Activated CD4-positive, alpha-beta memory T cell treated with anti-CD3 and anti-CD28 coated beads for 36 hours (primary cell): ENCODE data around the gene TET3. TPM values are rescaled to one million over a fixed set of nuclear protein-coding genes. Genes with fewer than 3 reads are reported as not detected.

Source experiments
- CTCF ChIA-PET: fragments of 350-600 bp; sonication (Branson Sonifier 250); formaldehyde crosslinking; loops from one replicate; lab custom pipeline; 2021; ENCODE audit warnings: antibody characterized with exemption, inconsistent platforms; lab: Charles Lee
- POLR2A ChIA-PET: fragments of 350-600 bp; sonication (Branson Sonifier 250); formaldehyde crosslinking; loops from one replicate; lab custom pipeline; 2021; ENCODE audit warnings: antibody characterized with exemption; lab: Charles Lee
- DNase-seq: peaks from one replicate; pipeline ENCODE4 v3.0.0-alpha.2; 2020
- H3K27ac Mint-ChIP-seq: one replicate; pipeline ENCODE4 v1.8.0; 2021; ENCODE audit warnings: mixed read lengths
- H3K27me3 Mint-ChIP-seq: one replicate; pipeline ENCODE4 v1.8.0; 2021; ENCODE audit warnings: mixed read lengths
- H3K36me3 Mint-ChIP-seq: one replicate; pipeline ENCODE4 v1.8.0; 2021; ENCODE audit warnings: mixed read lengths
- H3K4me1 Mint-ChIP-seq: one replicate; pipeline ENCODE4 v1.8.0; 2021; ENCODE audit warnings: low read depth, mixed read lengths
- H3K4me3 Mint-ChIP-seq: one replicate; pipeline ENCODE4 v1.8.0; 2021; ENCODE audit warnings: mild to moderate bottlenecking, mixed read lengths
- H3K9me3 Mint-ChIP-seq: one replicate; pipeline ENCODE4 v1.8.0; 2021; ENCODE audit warnings: mixed read lengths
- intact Hi-C: fragments of 100-400 bp; cut with micrococcal nuclease; formaldehyde crosslinking; loops from one replicate; pipeline ENCODE4 v1.15.1; 2023
- total RNA-seq, 2 experiments: library from RNA; stranded (reverse); gene quantifications; one replicate each; pipeline ENCODE4 v1.2.3, GENCODE V29; 2021

The TET3 gene
- total RNA-seq, 2 experiments from 2014 or later = 10.5 to 11.8 TPM

DNA sequence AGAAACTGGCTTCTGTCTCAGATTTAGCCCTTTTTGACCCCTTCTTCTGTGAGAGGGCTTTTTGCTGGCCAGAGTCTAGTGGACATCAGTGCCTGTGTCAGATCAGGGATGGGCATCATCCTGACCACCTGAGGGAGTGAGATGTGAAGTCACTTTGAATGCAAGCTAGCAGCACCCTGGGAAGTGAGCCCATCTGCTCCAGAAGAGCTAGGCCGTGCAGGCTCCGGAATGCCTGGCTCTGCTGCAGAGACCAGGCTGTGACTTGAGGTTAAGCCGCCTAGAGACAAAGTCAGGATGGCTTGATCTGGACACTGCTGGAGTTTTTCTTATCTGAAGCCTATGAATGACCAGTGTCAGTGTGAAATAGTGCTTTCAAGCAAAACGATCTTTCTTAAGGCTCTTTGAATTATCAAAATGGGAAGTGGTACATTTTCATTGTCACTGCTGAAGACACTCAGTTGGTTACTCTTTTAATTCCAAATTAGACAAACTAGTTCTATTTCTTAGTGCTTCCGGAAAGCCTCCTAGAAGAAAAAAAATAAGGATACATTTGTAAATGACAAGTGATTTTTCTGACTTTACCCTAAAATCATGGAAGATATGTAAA lies 37.2 kb upstream of the TET3 start:
- H3K36me3 Mint-ChIP-seq = peaks cover 53% of the 10 kb centered on the region
- H3K4me1 Mint-ChIP-seq = peaks cover 80% of the 10 kb centered on the region
- no peak for DNase-seq
- ChIA-PET CTCF (no interaction called here), POLR2A (no interaction called here)
- H3K4me3 Mint-ChIP-seq = no peak overlapping the region
- no peaks in the 10 kb centered on the region for H3K9me3 Mint-ChIP-seq
- no peaks in the 10 kb centered on the region for H3K27me3 Mint-ChIP-seq
- H3K27ac Mint-ChIP-seq = no peak overlapping the region
- intact Hi-C loops = no loop called here

DNA sequence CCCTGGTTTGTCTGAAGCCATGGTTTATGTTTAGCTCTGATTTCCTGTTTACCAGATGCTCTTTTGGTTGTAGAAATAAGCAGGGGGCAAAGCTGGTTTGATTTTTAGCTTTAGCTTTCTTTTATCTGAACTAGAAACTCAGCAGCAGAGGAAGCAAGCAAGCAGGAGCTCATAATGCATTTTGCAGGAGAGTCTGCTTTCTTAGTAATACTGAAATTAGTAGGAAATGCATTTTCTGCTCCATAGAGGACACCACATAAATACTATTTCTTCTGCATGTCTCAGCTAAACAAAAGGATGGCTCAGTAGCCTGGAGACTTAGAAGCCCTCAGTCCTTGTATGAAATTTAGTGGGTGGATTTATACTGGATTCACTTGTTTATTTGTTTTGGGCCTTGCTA lies 34.9 kb upstream of the TET3 start:
- H3K4me3 Mint-ChIP-seq = no peak overlapping the region
- intact Hi-C loops = no loop called here
- H3K9me3 Mint-ChIP-seq = no peaks in the 10 kb centered on the region
- H3K4me1 Mint-ChIP-seq = peaks cover 64% of the 10 kb centered on the region
- ChIA-PET CTCF (interaction anchor here (1.0 to 2.2 kb wide), 5 partner anchors 30 to 386 kb away, joined by 3 to 6 read pairs (median 4); no protein-coding TSS in a partner anchor), POLR2A (interaction anchor here (1.0 to 1.2 kb wide), 3 partner anchors 11 to 23 kb away, joined by 3 to 5 read pairs (median 4); partner anchors contain the start of gene DGUOK)
- H3K27me3 Mint-ChIP-seq = no peaks in the 10 kb centered on the region
- DNase-seq = no peak
- H3K36me3 Mint-ChIP-seq = peaks cover 54% of the 10 kb centered on the region
- no peak overlapping the region for H3K27ac Mint-ChIP-seq

DNA sequence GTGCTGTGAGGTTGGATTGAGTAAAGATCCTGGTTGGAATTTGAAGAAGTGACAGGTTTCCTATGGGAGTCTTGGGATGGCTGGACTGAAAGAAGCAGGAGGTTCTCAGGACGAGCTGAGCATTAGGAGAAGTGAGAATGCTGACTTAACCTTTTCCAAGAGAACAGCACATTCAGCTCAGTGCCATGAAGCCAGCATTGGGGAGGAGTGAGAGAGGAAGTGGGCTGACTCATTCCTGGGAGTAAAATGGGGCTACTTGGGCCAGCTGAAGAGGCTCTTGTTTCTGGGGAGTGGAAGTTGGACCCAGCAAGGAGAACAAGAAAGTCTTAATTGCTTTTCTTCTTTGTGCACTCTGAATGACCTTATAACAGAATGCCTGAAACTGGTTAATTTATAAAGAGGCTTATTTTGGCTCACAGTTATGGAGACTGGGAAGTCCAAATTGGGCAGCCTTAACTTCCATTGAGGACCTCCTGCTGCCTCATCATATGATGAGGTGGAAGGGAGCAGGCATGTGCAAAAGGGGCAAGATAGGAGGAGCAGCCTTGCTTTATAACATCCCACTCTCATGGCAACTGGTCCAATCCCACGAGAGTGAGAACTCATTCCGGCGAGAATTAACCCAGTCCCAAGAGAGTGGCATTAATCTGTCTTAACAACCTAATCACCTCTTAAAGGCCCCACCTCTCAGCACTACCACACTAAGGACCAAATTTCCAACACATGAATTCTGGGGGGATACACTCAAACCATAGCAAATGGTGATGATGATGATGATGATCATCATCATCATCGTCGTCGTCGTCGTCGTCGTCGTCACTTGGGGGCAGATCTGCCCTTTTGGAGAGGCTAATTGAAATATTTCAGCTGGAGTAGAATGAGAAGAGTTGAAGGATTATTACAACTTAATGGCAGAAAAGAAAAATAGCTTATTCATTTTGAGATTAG lies 31.9 kb upstream of the TET3 start:
- Mint-ChIP-seq H3K4me1 (peaks cover 50% of the 10 kb centered on the region), H3K36me3 (peaks cover 55% of the 10 kb centered on the region), H3K27ac (peak overlapping the region; percentile 68), H3K9me3 (no peaks in the 10 kb centered on the region), H3K4me3 (no peak overlapping the region), H3K27me3 (no peaks in the 10 kb centered on the region)
- no peak for DNase-seq
- ChIA-PET POLR2A (no interaction called here), CTCF (no interaction called here)
- intact Hi-C loops = no loop called here

DNA sequence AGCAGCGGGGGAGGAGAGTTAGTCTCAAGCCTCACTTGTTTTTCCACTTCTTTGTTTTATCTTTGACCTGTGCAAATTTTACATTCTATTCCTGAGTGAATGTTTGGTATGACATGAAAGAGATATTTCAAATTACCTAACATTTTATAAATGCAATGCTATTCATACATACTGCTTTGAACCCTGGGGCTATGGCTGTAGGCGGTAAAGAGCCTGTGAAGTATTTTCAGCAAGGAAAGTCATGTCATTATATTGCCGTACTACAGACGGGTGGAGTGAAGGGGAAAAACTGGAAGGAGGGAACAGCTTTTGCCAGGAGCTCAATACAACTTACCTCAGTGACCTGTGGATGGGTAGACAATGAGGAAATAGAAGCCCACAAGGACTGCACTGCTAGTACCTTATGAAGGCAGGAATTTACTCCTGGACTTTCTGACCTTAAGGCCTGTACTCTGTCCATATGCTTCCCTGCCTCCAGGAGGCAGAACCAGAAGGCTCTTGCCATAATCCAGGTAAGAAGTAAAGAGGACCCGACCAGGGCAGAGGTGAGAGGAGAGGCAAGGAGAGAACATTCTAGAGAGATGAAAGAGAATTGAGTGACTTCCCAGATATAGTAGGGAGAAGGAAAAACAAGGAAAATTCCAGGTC lies 28.4 kb upstream of the TET3 start:
- no peak for DNase-seq
- ChIA-PET POLR2A (no interaction called here), CTCF (interaction anchor here (0.9 kb wide), 1 partner anchor 164 kb away, joined by 6 read pairs; no protein-coding TSS in a partner anchor)
- Mint-ChIP-seq H3K4me1 (peaks cover 24% of the 10 kb centered on the region), H3K27me3 (no peaks in the 10 kb centered on the region), H3K36me3 (peaks cover 67% of the 10 kb centered on the region), H3K27ac (no peak overlapping the region), H3K9me3 (no peaks in the 10 kb centered on the region), H3K4me3 (no peak overlapping the region)
- intact Hi-C loops = no loop called here

- Mint-ChIP-seq H3K27ac (no peak overlapping the region), H3K27me3 (no peaks in the 10 kb centered on the region), H3K36me3 (peaks cover 47% of the 10 kb centered on the region), H3K4me3 (no peak overlapping the region), H3K4me1 (peaks cover 36% of the 10 kb centered on the region), H3K9me3 (peaks cover 11% of the 10 kb centered on the region)
- no peak for DNase-seq
- ChIA-PET CTCF (no interaction called here), POLR2A (no interaction called here)
- intact Hi-C loops = loop anchor here (5.0 kb wide), 1 partner anchor 41 kb away; no protein-coding TSS in a partner anchor
Observed at GRCh38 chr2:73961274-73961673, 23.4 kb upstream of the TET3 start.

- CTCF ChIA-PET = no interaction called here
- no peaks in the 10 kb centered on the region for H3K27me3 Mint-ChIP-seq
- H3K9me3 Mint-ChIP-seq = peaks cover 11% of the 10 kb centered on the region
- no peak overlapping the region for H3K4me3 Mint-ChIP-seq
- intact Hi-C loops = loop anchor here (5.0 kb wide), 1 partner anchor 40 kb away; no protein-coding TSS in a partner anchor
- peaks cover 36% of the 10 kb centered on the region for H3K4me1 Mint-ChIP-seq
- no peak for DNase-seq
- POLR2A ChIA-PET = no interaction called here
- H3K27ac Mint-ChIP-seq = no peak overlapping the region
- peaks cover 39% of the 10 kb centered on the region for H3K36me3 Mint-ChIP-seq
Observed at GRCh38 chr2:73961823-73962615, 22.7 kb upstream of the TET3 start.

DNA sequence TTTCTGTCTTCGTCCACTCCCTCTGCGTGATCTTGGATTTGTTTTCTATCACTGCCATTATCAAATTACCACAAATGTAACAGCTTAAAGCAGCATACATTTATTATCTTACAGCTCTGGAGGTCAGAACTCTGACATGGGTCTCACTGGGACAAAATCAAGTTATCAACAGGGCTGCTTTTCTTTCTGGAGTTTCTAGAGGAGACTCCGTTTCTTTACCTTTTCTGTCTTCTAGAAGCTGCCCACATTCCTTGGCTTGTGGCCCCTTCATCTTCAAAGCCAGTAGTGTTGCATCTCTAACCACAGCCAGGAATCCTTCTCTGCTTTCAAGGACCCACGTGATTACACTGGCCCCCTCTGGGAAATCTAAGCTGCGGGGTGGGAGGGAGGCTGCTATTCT lies 21.9 kb upstream of the TET3 start:
- ChIA-PET POLR2A (interaction anchor here (0.6 to 1.7 kb wide), 3 partner anchors 25 to 100 kb away, joined by 3 to 6 read pairs (median 4); no protein-coding TSS in a partner anchor), CTCF (no interaction called here)
- Mint-ChIP-seq H3K36me3 (peaks cover 35% of the 10 kb centered on the region), H3K27me3 (no peaks in the 10 kb centered on the region), H3K4me1 (peaks cover 34% of the 10 kb centered on the region), H3K9me3 (peaks cover 11% of the 10 kb centered on the region), H3K27ac (no peak overlapping the region), H3K4me3 (no peak overlapping the region)
- intact Hi-C loops = loop anchor here (1.0 to 5.0 kb wide), 7 partner anchors 9 to 40 kb away; no protein-coding TSS in a partner anchor
- no peak for DNase-seq

- intact Hi-C loops = loop anchor here (1.0 to 5.0 kb wide), 7 partner anchors 8 to 39 kb away; no protein-coding TSS in a partner anchor
- DNase-seq = peak; percentile 74
- H3K27ac Mint-ChIP-seq = peak overlapping the region; percentile 86
- H3K27me3 Mint-ChIP-seq = no peaks in the 10 kb centered on the region
- ChIA-PET CTCF (interaction anchor here (0.6 to 0.7 kb wide), 2 partner anchors 21 to 142 kb away, joined by 3 read pairs; no protein-coding TSS in a partner anchor), POLR2A (interaction anchor here (0.6 to 1.7 kb wide), 7 partner anchors 19 to 185 kb away, joined by 3 to 6 read pairs (median 4); no protein-coding TSS in a partner anchor)
- peak overlapping the region; percentile 53 for H3K4me3 Mint-ChIP-seq
- peaks cover 28% of the 10 kb centered on the region for H3K36me3 Mint-ChIP-seq
- peaks cover 30% of the 10 kb centered on the region for H3K4me1 Mint-ChIP-seq
- H3K9me3 Mint-ChIP-seq = peaks cover 11% of the 10 kb centered on the region
Observed at GRCh38 chr2:73963385-73964120, 21.2 kb upstream of the TET3 start.

DNA sequence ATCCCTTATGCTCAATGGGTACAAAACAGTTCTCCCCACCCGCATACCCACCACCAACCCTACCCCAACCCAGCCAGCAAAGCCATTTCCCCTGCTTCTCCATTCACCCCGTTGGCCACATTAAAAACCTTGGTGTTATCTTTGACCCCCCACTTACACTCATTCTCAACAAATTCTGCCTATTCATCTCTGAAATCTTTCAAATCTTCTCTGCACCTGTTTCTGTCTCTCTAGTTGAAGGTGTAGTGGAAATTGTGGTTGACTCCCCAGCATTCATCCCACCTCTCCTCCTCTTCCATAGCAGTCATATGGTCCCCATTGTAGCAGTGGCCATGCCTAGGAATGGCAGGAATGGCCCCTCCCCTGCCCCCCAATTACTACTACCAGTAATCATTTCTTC lies 20.5 kb upstream of the TET3 start:
- H3K4me3 Mint-ChIP-seq = peak overlapping the region; percentile 53
- POLR2A ChIA-PET = interaction anchor here (1.0 to 1.7 kb wide), 6 partner anchors 20 to 185 kb away, joined by 3 to 6 read pairs (median 4); no protein-coding TSS in a partner anchor

DNA sequence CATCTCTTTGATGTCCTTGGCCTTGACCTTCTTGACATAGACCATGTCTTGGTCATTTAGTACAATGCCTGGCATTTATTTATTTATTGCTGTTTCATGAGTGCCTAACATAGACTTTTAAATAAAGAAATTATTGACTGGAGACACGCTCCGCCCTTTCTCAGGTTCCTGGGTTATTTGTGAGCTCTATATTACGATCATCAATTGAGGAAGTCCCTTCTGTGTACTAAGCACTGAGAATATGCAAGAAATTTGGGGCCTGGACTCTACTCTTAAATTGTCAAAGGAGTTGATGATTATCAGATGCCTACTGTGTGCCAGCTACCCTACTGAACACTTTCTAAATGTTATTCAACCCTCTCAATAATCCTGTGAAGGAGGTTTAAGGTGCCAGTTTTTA lies 19.7 kb upstream of the TET3 start:
- no peak for DNase-seq
- no peak overlapping the region for H3K4me3 Mint-ChIP-seq
- CTCF ChIA-PET = interaction anchor here (0.6 to 1.1 kb wide), 5 partner anchors 22 to 285 kb away, joined by 3 to 5 read pairs (median 4); no protein-coding TSS in a partner anchor
- H3K36me3 Mint-ChIP-seq = peaks cover 13% of the 10 kb centered on the region
- H3K9me3 Mint-ChIP-seq = peaks cover 11% of the 10 kb centered on the region
- H3K27ac Mint-ChIP-seq = peak overlapping the region; percentile 86
- peaks cover 39% of the 10 kb centered on the region for H3K4me1 Mint-ChIP-seq
- H3K27me3 Mint-ChIP-seq = no peaks in the 10 kb centered on the region
- POLR2A ChIA-PET = interaction anchor here (0.6 to 1.3 kb wide), 3 partner anchors 20 to 57 kb away, joined by 3 to 5 read pairs (median 4); no protein-coding TSS in a partner anchor
- intact Hi-C loops = no loop called here

More for the DNA sequence above, 20.5 kb upstream of the TET3 start:
- peak; percentile 44 for DNase-seq
- Mint-ChIP-seq H3K4me1 (peaks cover 33% of the 10 kb centered on the region), H3K27me3 (no peaks in the 10 kb centered on the region), H3K9me3 (peaks cover 11% of the 10 kb centered on the region), H3K27ac (peak overlapping the region; percentile 86), H3K36me3 (peaks cover 21% of the 10 kb centered on the region)
- intact Hi-C loops = loop anchor here (5.0 kb wide), 1 partner anchor 38 kb away; no protein-coding TSS in a partner anchor
- CTCF ChIA-PET = interaction anchor here (0.6 to 1.1 kb wide), 4 partner anchors 21 to 25 kb away, joined by 3 to 5 read pairs (median 4); no protein-coding TSS in a partner anchor
